ENCODE data around the gene KLHDC8A. TPM values are rescaled to one million over a fixed set of nuclear protein-coding genes. Genes with fewer than 3 reads are reported as not detected.

Gene KLHDC8A
- total and polyA plus RNA-seq, 9 of the 15 experiments (the other 6 are each of a cell fraction or from before 2014, with no cell fraction given): 0.01 to 0.54 (median 0.04) TPM; not detected in 6

GRCh38 chr1:205312866-205313562 is 43.7 kb downstream of the KLHDC8A start:
- Histone ChIP-seq H3K36me3 (ENCODE audit: control insufficient read depth, insufficient read depth, low read length) (no peaks in the 10 kb centered on the region), H3K4me2 (ENCODE audit: insufficient read depth, low read length) (no peak overlapping the region), H3K79me2 (ENCODE audit: control insufficient read depth, insufficient read depth, low read length) (no peaks in the 10 kb centered on the region), H3K9ac (ENCODE audit: insufficient read depth in 1 of 2, low read depth in 2 of 2, low read length in 2 of 2) (0 out of 4 replicates have a peak overlapping the region, but pooled peaks of 1 of the 2 experiments have one; percentile 23), H3K4me1 (replicated peaks in 1 of 2; ENCODE audit: control insufficient read depth in 2 of 2, insufficient read depth in 2 of 2, low read length in 2 of 2) (peaks cover 0 to 3% of the 10 kb centered on the region in 2 experiments; a peak in 1 of 5 replicates), H3K4me3 (no peak overlapping the region), H2AFZ (ENCODE audit: low read depth, low read length) (no peak overlapping the region), H3K9me3 (replicated peaks; ENCODE audit: control insufficient read depth, insufficient read depth, low read depth, low read length) (no peaks in the 10 kb centered on the region), H3K27ac (ENCODE audit: extremely low read depth, low read depth, low read length) (no peak overlapping the region), H3K27me3 (ENCODE audit: control insufficient read depth in 2 of 2, insufficient read depth in 2 of 2, low read length in 2 of 2) (peaks cover 15 to 54% of the 10 kb centered on the region in 2 experiments; a peak in 4 of 5 replicates), H3K9me1 (ENCODE audit: control insufficient read depth, insufficient read depth, low read length) (no peaks in the 10 kb centered on the region), H4K20me1 (replicated peaks; ENCODE audit: control insufficient read depth, insufficient read depth, low read length) (no peaks in the 10 kb centered on the region)
- in situ Hi-C loops (cut with MboI) (no loop called here), intact Hi-C loops (cut with micrococcal nuclease) (no loop called here)
- ATAC-seq: no peak
- CTCF ChIA-PET (ENCODE audit: low intra/inter-chr PET ratio): interaction anchor here (0.5 kb wide), 1 partner anchor 41 kb away, joined by 3 read pairs; no protein-coding TSS in a partner anchor
- POLR2A ChIA-PET: no interaction called here
- no peak for DNase-seq (ENCODE audit: extremely low read depth in 1 of 4, low spot score in 3 of 4)
- BruUV-seq (replicated peaks): no TSS peak
- 7% methylated on average over 10 of the region's 10 CpGs for WGBS (ENCODE audit: insufficient coverage, low coverage, missing lambda C conversion rate)
- no peak for FAIRE-seq
- no peak for TF ChIP-seq MLLT1 (IDR thresholded peaks at IDR 0.05)
- TF ChIP-seq, protein P1, sequence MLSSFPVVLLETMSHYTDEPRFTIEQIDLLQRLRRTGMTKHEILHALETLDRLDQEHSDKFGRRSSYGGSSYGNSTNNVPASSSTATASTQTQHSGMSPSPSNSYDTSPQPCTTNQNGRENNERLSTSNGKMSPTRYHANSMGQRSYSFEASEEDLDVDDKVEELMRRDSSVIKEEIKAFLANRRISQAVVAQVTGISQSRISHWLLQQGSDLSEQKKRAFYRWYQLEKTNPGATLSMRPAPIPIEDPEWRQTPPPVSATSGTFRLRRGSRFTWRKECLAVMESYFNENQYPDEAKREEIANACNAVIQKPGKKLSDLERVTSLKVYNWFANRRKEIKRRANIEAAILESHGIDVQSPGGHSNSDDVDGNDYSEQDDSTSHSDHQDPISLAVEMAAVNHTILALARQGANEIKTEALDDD (IDR thresholded peaks at IDR 0.05): no peak
- no peak for TF ChIP-seq ZNF696 (CRISPR knock-in tag; conservative IDR thresholded peaks at IDR 0.05)
- TF ChIP-seq ZNF76 (CRISPR knock-in tag; IDR thresholded peaks at IDR 0.05; ENCODE audit: borderline replicate concordance): no peak
- TF ChIP-seq NFIC (IDR thresholded peaks at IDR 0.05): no peak
- no peak for TF ChIP-seq RERE (CRISPR knock-in tag; IDR thresholded peaks at IDR 0.05; ENCODE audit: borderline replicate concordance)
- TF ChIP-seq MLX (CRISPR knock-in tag; conservative IDR thresholded peaks at IDR 0.05): no peak
- TF ChIP-seq ARHGAP35 (IDR thresholded peaks at IDR 0.05; ENCODE audit: partially characterized antibody): no peak
- TF ChIP-seq GATAD2A (IDR thresholded peaks at IDR 0.05): no peak
- TF ChIP-seq SREBF1 (IDR thresholded peaks at IDR 0.05; ENCODE audit: borderline replicate concordance, low read depth, low read length): no peak
- no peak for TF ChIP-seq KLF16 (IDR thresholded peaks at IDR 0.05)
- TF ChIP-seq JUN (IDR thresholded peaks at IDR 0.05; ENCODE audit: borderline replicate concordance, low read depth, low read length): no peak
- TF ChIP-seq JUN (CRISPR knock-in tag; IDR thresholded peaks at IDR 0.05; ENCODE audit: borderline replicate concordance): no peak
